Gastrocnemius medialis (tissue), 4 donors: ENCODE data around the gene SRRM5.

Experiments used
- CTCF ChIP-seq, 5 experiments: fragments of 450-650 bp in 3 of 5; fragments of 200-600 bp in 2 of 5; sonication (generic) in 2 of 5; IDR thresholded peaks in 4 of 5; conservative IDR thresholded peaks in 1 of 5; 1 replicate in 4 of 5; 2 replicates in 1 of 5; pipeline ENCODE4 v1.5.1; 2016 to 2019; ENCODE audit warnings: antibody characterized with exemption in 5 of 5, mild to moderate bottlenecking in 3 of 5, moderate library complexity in 3 of 5
- POLR2A ChIP-seq, 2 donors: fragments of 450-650 bp; IDR thresholded peaks; one replicate each; pipeline ENCODE4 v1.6.1; 2017; ENCODE audit warnings: antibody characterized with exemption in 2 of 2, mild to moderate bottlenecking in 2 of 2, moderate library complexity in 2 of 2

DNA sequence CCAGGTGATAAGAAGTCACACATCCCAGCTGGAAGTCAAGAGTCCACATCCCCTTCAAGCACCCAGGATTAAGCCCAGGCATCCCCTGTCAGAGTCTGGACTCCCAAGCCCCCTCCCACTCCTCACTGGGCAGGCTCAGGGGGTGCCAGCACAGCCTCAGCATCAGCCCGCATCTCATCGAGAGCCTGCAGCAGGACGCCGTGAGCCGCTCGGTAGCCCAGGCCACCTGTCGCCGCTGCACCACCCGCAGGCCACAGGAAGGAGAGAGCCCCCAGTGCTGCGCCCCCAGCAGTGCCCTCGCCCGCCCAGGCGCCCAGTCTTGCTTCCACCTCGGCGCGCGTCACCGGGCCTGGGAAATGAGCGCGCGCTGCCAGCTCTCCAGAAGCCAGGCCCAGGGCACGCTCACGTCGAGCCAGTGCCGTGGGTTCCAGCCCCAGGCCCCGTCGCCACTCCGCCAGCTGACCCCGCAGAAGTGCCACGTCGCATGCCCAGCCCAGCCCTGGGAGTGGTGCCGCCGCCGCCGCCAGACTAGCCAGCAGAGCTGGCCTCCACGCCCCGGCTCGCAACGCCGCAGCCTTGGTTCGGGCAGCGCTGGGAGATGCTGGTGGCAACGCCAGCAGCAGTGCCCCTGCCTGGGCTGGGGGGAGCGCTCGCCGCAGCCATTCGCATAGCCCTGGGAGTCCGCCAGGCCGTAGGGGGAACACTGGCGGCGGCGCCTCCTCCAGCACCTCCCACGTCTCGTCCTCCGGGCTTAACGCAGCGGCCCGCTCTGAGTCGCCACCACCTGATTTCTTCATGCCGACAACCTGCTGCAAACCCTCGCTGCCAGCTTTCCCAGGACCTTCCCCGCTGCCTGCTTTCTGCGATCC is 19.8 kb upstream of the SRRM5 start:
- TF ChIP-seq CTCF (IDR thresholded peaks at IDR 0.05 in 4 of 5, conservative IDR thresholded peaks at IDR 0.05 in 1 of 5) (no peak), POLR2A (IDR thresholded peaks at IDR 0.05) (no peak)
